Measurements from ENCODE around the gene GATA3.

GATA3 gene

GRCh38 chr10:8116474-8116873 is 62.0 kb downstream of the GATA3 start:
- DNase-seq (ENCODE audit: extremely low read depth, low read depth), result no peak
- H3K4me3 ChIP-seq (replicated peaks; ENCODE audit: low read depth, low read length), result no peak overlapping the region
- TF ChIP-seq CTCF (IDR thresholded peaks at IDR 0.05; ENCODE audit: low read depth, low read length, missing control alignments), result no peak

- DNase-seq (ENCODE audit: extremely low read depth, low read depth), result no peak
- no peak for TF ChIP-seq CTCF (IDR thresholded peaks at IDR 0.05; ENCODE audit: low read depth, low read length, missing control alignments)
- no peak overlapping the region for H3K4me3 ChIP-seq (replicated peaks; ENCODE audit: low read depth, low read length)
These were observed 62.5 kb downstream of the GATA3 start for GRCh38 chr10:8116926-8117493.

- no peak for TF ChIP-seq CTCF (IDR thresholded peaks at IDR 0.05; ENCODE audit: low read depth, low read length, missing control alignments)
- no peak overlapping the region for H3K4me3 ChIP-seq (replicated peaks; ENCODE audit: low read depth, low read length)
- no peak for DNase-seq (ENCODE audit: extremely low read depth, low read depth)
These were observed 66.9 kb downstream of the GATA3 start for GRCh38 chr10:8121201-8121890.

GRCh38 chr10:8122611-8123369 is 68.3 kb downstream of the GATA3 start:
- no peak for DNase-seq (ENCODE audit: extremely low read depth, low read depth)
- H3K4me3 ChIP-seq (replicated peaks; ENCODE audit: low read depth, low read length), result no peak overlapping the region
- TF ChIP-seq CTCF (IDR thresholded peaks at IDR 0.05; ENCODE audit: low read depth, low read length, missing control alignments), result no peak

- no peak for TF ChIP-seq CTCF (IDR thresholded peaks at IDR 0.05; ENCODE audit: low read depth, low read length, missing control alignments)
- DNase-seq (ENCODE audit: extremely low read depth, low read depth), result no peak
- H3K4me3 ChIP-seq (replicated peaks; ENCODE audit: low read depth, low read length), result no peak overlapping the region
These were observed 69.9 kb downstream of the GATA3 start for GRCh38 chr10:8124436-8124835.

All from HFF-Myc (cell line).